Lower leg skin (tissue), 4 donors: Measurements from ENCODE around the gene PVALB. TPM values are rescaled to one million over a fixed set of nuclear protein-coding genes. Genes with fewer than 3 reads are reported as not detected.
A peak's percentile ranks its signal among the peaks of the same experiment; 100 is the strongest.

Experiments
- DNase-seq, 2 donors: peaks; one replicate each; pipeline ENCODE4 v3.0.0-alpha.2; 2019; ENCODE audit warnings: low spot score in 2 of 2
- H3K4me3 ChIP-seq: fragments of 200-600 bp; sonication (generic); 2 replicates; pipeline ENCODE4 v1.5.1; 2017; ENCODE audit warnings: mild to moderate bottlenecking, low read depth; ENCODE audit not compliant: poor library complexity, severe bottlenecking
- CTCF ChIP-seq, 3 donors: fragments of 450-650 bp; IDR thresholded peaks; one replicate each; pipeline ENCODE4 v1.5.1; 2016; ENCODE audit warnings: antibody characterized with exemption in 3 of 3, mild to moderate bottlenecking in 3 of 3, moderate library complexity in 2 of 3
- POLR2A ChIP-seq, 2 donors: fragments of 450-650 bp; IDR thresholded peaks; one replicate each; pipeline ENCODE4 v1.6.1; 2016 to 2017; ENCODE audit warnings: antibody characterized with exemption in 2 of 2, mild to moderate bottlenecking in 1 of 2, moderate library complexity in 1 of 2
- WGBS, 2 donors: methylation state at CpG; one replicate each; pipeline ENCODE4 v1.1.5; 2018; 5-methylcytosine and 5-hydroxymethylcytosine counted together
- intact Hi-C: fragments of 100-400 bp; cut with DNase I; formaldehyde crosslinking; loops from one replicate; pipeline ENCODE4 v1.15.0; 2023; ENCODE audit warnings: low total_unique reads
- total RNA-seq, 4 donors: library from RNA; depleted of rRNA; stranded (reverse); fragments of >200 nt; gene quantifications; one replicate each; pipeline ENCODE4 v1.1.0, GENCODE V29; 2016

PVALB gene
- total RNA-seq, 4 donors from 2014 or later: not detected

DNA sequence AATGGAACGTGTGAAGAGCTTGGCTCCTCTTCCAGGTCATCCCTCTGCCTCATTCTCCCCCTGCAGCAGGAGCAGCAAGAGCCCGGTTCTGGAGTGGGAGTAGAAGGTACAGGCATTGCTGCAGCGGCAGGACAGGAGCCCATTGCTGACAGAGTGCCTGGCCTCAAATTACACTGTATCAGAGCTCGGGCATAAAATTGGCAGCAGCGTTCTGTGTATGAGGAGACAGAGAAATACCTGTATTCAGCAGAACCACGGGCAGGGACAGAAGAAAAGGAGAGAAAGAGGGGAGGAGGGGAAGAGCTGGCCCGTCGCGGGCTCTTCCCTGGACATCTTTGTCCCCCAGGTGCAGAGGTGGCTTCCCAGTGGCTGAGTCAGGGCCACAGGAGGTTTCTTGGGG is 41.3 kb upstream of the PVALB start:
- no peak for DNase-seq
- no peak for TF ChIP-seq POLR2A (IDR thresholded peaks at IDR 0.05)
- TF ChIP-seq CTCF (IDR thresholded peaks at IDR 0.05): no peak
- H3K4me3 ChIP-seq: no peak overlapping the region
- intact Hi-C loops: loop anchor here (5.0 kb wide), 2 partner anchors 76 to 124 kb away; no protein-coding TSS in a partner anchor
- WGBS, 2 donors: 77 to 78% methylated on average over 9 of the region's 9 CpGs

- no peak for TF ChIP-seq POLR2A (IDR thresholded peaks at IDR 0.05)
- TF ChIP-seq CTCF (IDR thresholded peaks at IDR 0.05): no peak
- WGBS, 2 donors: 63 to 69% methylated on average over 8 of the region's 8 CpGs
- intact Hi-C loops: loop anchor here (5.0 kb wide), 2 partner anchors 74 to 126 kb away; no protein-coding TSS in a partner anchor
- H3K4me3 ChIP-seq: no peak overlapping the region
- no peak for DNase-seq
These were observed 39.9 kb upstream of the PVALB start for GRCh38 chr22:36856792-36857135.

DNA sequence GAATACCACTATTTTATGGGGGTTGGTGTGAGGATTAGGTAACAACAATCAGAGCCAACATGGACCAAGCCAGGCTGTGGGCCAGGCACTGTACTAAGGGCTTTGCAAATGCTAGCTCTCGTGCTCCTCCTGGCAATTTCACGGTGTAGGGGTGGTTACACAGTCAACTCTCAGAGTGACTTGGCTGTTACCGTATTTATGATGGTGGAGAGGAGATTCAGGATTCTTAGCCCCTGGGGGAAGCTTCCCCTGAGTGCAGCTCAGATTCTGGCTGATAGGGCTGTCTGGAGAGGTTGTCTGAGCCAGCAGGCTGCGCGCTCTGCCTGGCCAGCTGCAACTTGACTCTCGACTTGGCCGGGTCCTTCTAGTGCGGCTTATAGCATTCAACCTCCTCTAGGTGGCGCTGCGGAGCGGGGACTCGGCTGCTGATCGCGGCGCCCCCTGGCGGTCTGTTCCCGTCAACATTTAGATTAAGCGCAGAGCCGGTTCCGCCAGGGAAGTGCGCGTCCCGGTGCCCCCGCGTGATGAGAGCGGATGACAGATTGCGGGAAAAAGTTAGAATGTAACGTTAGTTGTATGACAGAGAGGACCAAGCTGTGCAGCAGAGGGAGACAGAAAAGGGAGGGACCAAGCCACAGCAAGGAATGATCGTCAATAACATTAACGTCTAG is 39.4 kb upstream of the PVALB start:
- 2 to 3% methylated on average over 28 to 30 of the region's 30 CpGs for WGBS, 2 donors
- peak; percentile 83 to 98 for DNase-seq
- TF ChIP-seq POLR2A (IDR thresholded peaks at IDR 0.05) (no peak), CTCF (IDR thresholded peaks at IDR 0.05) (peak in 1 of 3 donors; percentile 99)
- H3K4me3 ChIP-seq: no peak overlapping the region
- intact Hi-C loops: loop anchor here (5.0 kb wide), 2 partner anchors 74 to 126 kb away; no protein-coding TSS in a partner anchor

GRCh38 chr22:36855478-36855877 is 38.6 kb upstream of the PVALB start:
- DNase-seq: no peak
- no peak overlapping the region for H3K4me3 ChIP-seq
- WGBS, 2 donors: 83 to 90% methylated on average over 3 of the region's 3 CpGs
- TF ChIP-seq POLR2A (IDR thresholded peaks at IDR 0.05): no peak
- no peak for TF ChIP-seq CTCF (IDR thresholded peaks at IDR 0.05)
- intact Hi-C loops: loop anchor here (5.0 kb wide), 2 partner anchors 73 to 127 kb away; no protein-coding TSS in a partner anchor

GRCh38 chr22:36853407-36854099 is 36.7 kb upstream of the PVALB start:
- intact Hi-C loops: no loop called here
- TF ChIP-seq CTCF (IDR thresholded peaks at IDR 0.05) (no peak), POLR2A (IDR thresholded peaks at IDR 0.05) (no peak)
- DNase-seq: peak; percentile 40 to 92

More at GRCh38 chr22:36853407-36854099, 36.7 kb upstream of the PVALB start:
- 54 to 60% methylated on average over 16 of the region's 16 CpGs for WGBS, 2 donors
- no peak overlapping the region for H3K4me3 ChIP-seq
